Keratinocyte (primary cell): ENCODE measurements around the gene CTNND2. TPM values are rescaled to one million over a fixed set of nuclear protein-coding genes. Genes with fewer than 3 reads are reported as not detected.

Source experiments
- DNase-seq: peaks from one replicate; pipeline ENCODE4 v3.0.0-alpha.2; 2011; ENCODE audit warnings: low read depth, missing footprints, low spot score
- FAIRE-seq: peaks from 2 replicates; lab custom pipeline; 2011; peaks lifted over from hg19 to GRCh38; lab: Jason Lieb, UNC
- H2AFZ ChIP-seq: 2 replicates; pipeline ENCODE4 v1.6.0; 2012; ENCODE audit warnings: low read length, control low read depth, inconsistent platforms; ENCODE audit not compliant: control insufficient read depth
- H3K27ac ChIP-seq: 2 replicates; pipeline ENCODE4 v1.5.1; 2011; ENCODE audit warnings: low read length; ENCODE audit not compliant: control insufficient read depth, insufficient read depth
- H3K27me3 ChIP-seq: 3 replicates; pipeline ENCODE4 v1.6.0; 2011; ENCODE audit warnings: low read length; ENCODE audit not compliant: control insufficient read depth, insufficient read depth; ENCODE audit errors: extremely low read depth
- H3K36me3 ChIP-seq, 2 experiments: 2 replicates in 1 of 2; 3 replicates in 1 of 2; pipeline ENCODE4 v1.5.1; 2011; ENCODE audit warnings: low read length in 2 of 2, mild to moderate bottlenecking in 1 of 2; ENCODE audit not compliant: control insufficient read depth in 2 of 2, insufficient read depth in 2 of 2; ENCODE audit errors: extremely low read depth in 1 of 2
- H3K4me1 ChIP-seq: 3 replicates; pipeline ENCODE4 v1.5.1; 2011; ENCODE audit warnings: low read length; ENCODE audit not compliant: control insufficient read depth, insufficient read depth; ENCODE audit errors: extremely low read depth
- H3K4me2 ChIP-seq: 3 replicates; pipeline ENCODE4 v1.6.0; 2011; ENCODE audit warnings: low read depth, low read length; ENCODE audit not compliant: control insufficient read depth, insufficient read depth; ENCODE audit errors: extremely low read depth
- H3K4me3 ChIP-seq, 3 experiments: fragments of 200-600 bp in 1 of 3; sonication (generic) in 1 of 3; 2 replicates in 2 of 3; 3 replicates in 1 of 3; pipeline ENCODE4 v1.5.1; 2011 to 2016; ENCODE audit warnings: low read length in 3 of 3, mild to moderate bottlenecking in 3 of 3, control low read depth in 2 of 3, inconsistent platforms in 1 of 3, low read depth in 1 of 3, mixed read lengths in 1 of 3, mixed run types in 1 of 3, moderate library complexity in 1 of 3; ENCODE audit not compliant: control insufficient read depth in 2 of 3, insufficient read depth in 2 of 3; ENCODE audit errors: extremely low read depth in 1 of 3
- H3K79me2 ChIP-seq: 2 replicates; pipeline ENCODE4 v1.6.0; 2012; ENCODE audit warnings: low read length; ENCODE audit not compliant: control insufficient read depth, insufficient read depth
- H3K9ac ChIP-seq: 3 replicates; pipeline ENCODE4 v1.6.0; 2011; ENCODE audit warnings: low read length; ENCODE audit not compliant: control insufficient read depth, insufficient read depth; ENCODE audit errors: extremely low read depth
- H3K9me1 ChIP-seq: 3 replicates; pipeline ENCODE4 v1.6.0; 2011; ENCODE audit warnings: low read length; ENCODE audit not compliant: control insufficient read depth, insufficient read depth; ENCODE audit errors: extremely low read depth
- H3K9me3 ChIP-seq: 2 replicates; pipeline ENCODE4 v1.5.1; 2012; ENCODE audit warnings: low read depth, low read length; ENCODE audit not compliant: control insufficient read depth
- H4K20me1 ChIP-seq: 3 replicates; pipeline ENCODE4 v1.6.0; 2011; ENCODE audit warnings: low read length; ENCODE audit not compliant: control insufficient read depth, insufficient read depth; ENCODE audit errors: extremely low read depth
- CTCF ChIP-seq, 3 experiments: IDR thresholded peaks in 1 of 3; conservative IDR thresholded peaks in 1 of 3; optimal IDR thresholded peaks in 1 of 3; 2 replicates in 2 of 3; 3 replicates in 1 of 3; pipeline versions ENCODE3 to v1.5.1; 2011; ENCODE audit warnings: low read length in 3 of 3, mild to moderate bottlenecking in 3 of 3, moderate library complexity in 2 of 3, control low read depth in 1 of 3, inconsistent platforms in 1 of 3; ENCODE audit not compliant: insufficient read depth in 2 of 3; ENCODE audit errors: extremely low read depth in 1 of 3
- EZH2 ChIP-seq: IDR thresholded peaks from one replicate; pipeline ENCODE4 v1.6.1; 2012; ENCODE audit warnings: inconsistent platforms, mild to moderate bottlenecking, low read length, moderate library complexity
- dilution Hi-C: fragments of 300-500 bp; cut with MboI; formaldehyde crosslinking; loops from one replicate; pipeline ENCODE4 v1.7.0; 2020; ENCODE audit warnings: low sequenced_read_pairs; ENCODE audit not compliant: extremely low pct_ligation_motif_present
- polyA plus RNA-seq, 5 experiments: library from polyadenylated mRNA; depleted of rRNA in 3 of 5; stranded (reverse) in 3 of 5; stranded (forward) in 1 of 5; unstranded in 1 of 5; fragments of >200 nt; gene quantifications; 1 replicate in 1 of 5; 2 replicates in 3 of 5; 3 replicates in 1 of 5; pipeline versions ENCODE4 v1.2.1 to v1.2.3, GENCODE V29; 2011 to 2012; ENCODE audit warnings: missing spikeins in 2 of 5, low read depth in 1 of 5, low replicate concordance in 1 of 5

CTNND2 gene
- polyA plus RNA-seq, 1 donor (not counting 4 experiments of a cell fraction or from before 2014, with no cell fraction given), result not detected

GRCh38 chr5:11792621-11793020 lies 111.6 kb downstream of the CTNND2 start:
- dilution Hi-C loops, result no loop called here

GRCh38 chr5:11791792-11792191 lies 112.5 kb downstream of the CTNND2 start:
- no peak for FAIRE-seq
- dilution Hi-C loops, result no loop called here

More at GRCh38 chr5:11792621-11793020, 111.6 kb downstream of the CTNND2 start:
- no peaks in the 10 kb centered on the region for H3K27me3 ChIP-seq
- DNase-seq (no peak), FAIRE-seq (no peak)
- TF ChIP-seq CTCF (optimal IDR thresholded peaks at IDR 0.05 in 1 of 3, IDR thresholded peaks at IDR 0.05 in 1 of 3, conservative IDR thresholded peaks at IDR 0.05 in 1 of 3; ENCODE audit: extremely low read depth in 1 of 3, insufficient read depth in 2 of 3, low read length in 3 of 3) (no peak), EZH2 (no peak)
- H3K79me2 ChIP-seq, result no peaks in the 10 kb centered on the region
- no peaks in the 10 kb centered on the region for H3K36me3 ChIP-seq
- no peaks in the 10 kb centered on the region for H3K9me3 ChIP-seq
- no peaks in the 10 kb centered on the region for H3K4me1 ChIP-seq
- no peak overlapping the region for H3K27ac ChIP-seq
- no peak overlapping the region for H3K9ac ChIP-seq
- no peak overlapping the region for H2AFZ ChIP-seq
- no peak overlapping the region for H3K4me3 ChIP-seq
- H3K9me1 ChIP-seq, result no peaks in the 10 kb centered on the region
- no peak overlapping the region for H3K4me2 ChIP-seq
- no peaks in the 10 kb centered on the region for H4K20me1 ChIP-seq

More at GRCh38 chr5:11791792-11792191, 112.5 kb downstream of the CTNND2 start:
- Histone ChIP-seq H3K9ac (no peak overlapping the region), H3K9me3 (no peaks in the 10 kb centered on the region), H3K79me2 (no peaks in the 10 kb centered on the region), H3K4me1 (no peaks in the 10 kb centered on the region), H3K4me3 (no peak overlapping the region), H3K36me3 (no peaks in the 10 kb centered on the region), H3K27ac (no peak overlapping the region), H4K20me1 (no peaks in the 10 kb centered on the region), H3K27me3 (no peaks in the 10 kb centered on the region), H3K4me2 (no peak overlapping the region), H2AFZ (no peak overlapping the region), H3K9me1 (no peaks in the 10 kb centered on the region)
- TF ChIP-seq CTCF (optimal IDR thresholded peaks at IDR 0.05 in 1 of 3, IDR thresholded peaks at IDR 0.05 in 1 of 3, conservative IDR thresholded peaks at IDR 0.05 in 1 of 3; ENCODE audit: extremely low read depth in 1 of 3, insufficient read depth in 2 of 3, low read length in 3 of 3) (no peak), EZH2 (no peak)
- no peak for DNase-seq
